NCI-H2081 (cell line): ENCODE data around the gene MRTO4.
"Not testable (repeated sequence)": the region's sequence is repeated elsewhere in the genome, so short reads cannot be mapped to it uniquely, and the experiment has no call there.

ENCODE experiments used
- DNase-seq, 2 experiments: peaks; one replicate each; lab custom pipeline; 2025; lab: John Stamatoyannopoulos, UW

MRTO4 gene

GRCh38 chr1:19251305-19252196, at the start of gene MRTO4, which contains the start of gene EMC1:
MRTO4 (plus strand) TSS chr1:19251805; CDS start chr1:19251836, 31 bp downstream.
EMC1 (minus strand) TSS chr1:19251524; CDS start chr1:19251509, 15 bp downstream.
- DNase-seq = peak; percentile 81 to 87

- DNase-seq = no peak
Measured at GRCh38 chr1:19202396-19202795, 49.2 kb upstream of the MRTO4 start.

GRCh38 chr1:19203440-19203839, 48.2 kb upstream of the MRTO4 start:
- DNase-seq = no peak

- no peak for DNase-seq
Measured at GRCh38 chr1:19204446-19205266, 46.9 kb upstream of the MRTO4 start.

- DNase-seq = no peak
Measured at GRCh38 chr1:19205403-19205802, 46.2 kb upstream of the MRTO4 start.

- no peak for DNase-seq
Measured at GRCh38 chr1:19205845-19206244, 45.8 kb upstream of the MRTO4 start.

GRCh38 chr1:19206947-19207346, 44.7 kb upstream of the MRTO4 start:
- no peak for DNase-seq

GRCh38 chr1:19208710-19209438, 42.7 kb upstream of the MRTO4 start:
- DNase-seq = no peak

GRCh38 chr1:19209439-19209989, 42.1 kb upstream of the MRTO4 start:
- DNase-seq = peak in 1 of 2 experiments; percentile 21

- DNase-seq = peak; percentile 95 to 97
Measured at GRCh38 chr1:19209990-19210771, 41.4 kb upstream of the MRTO4 start, which contains the start of gene UBR4. UBR4 (minus strand) TSS chr1:19210266; CDS start chr1:19210248, 18 bp downstream.

- DNase-seq = no peak
Measured at GRCh38 chr1:19210772-19211549, 40.6 kb upstream of the MRTO4 start.

- DNase-seq = no peak
Measured at GRCh38 chr1:19212167-19212566, 39.4 kb upstream of the MRTO4 start.

GRCh38 chr1:19213580-19213979, 38.0 kb upstream of the MRTO4 start:
- DNase-seq = no peak

- not testable (repeated sequence) for DNase-seq
Measured at GRCh38 chr1:19216585-19216984, 35.0 kb upstream of the MRTO4 start.

GRCh38 chr1:19219451-19219850, 32.2 kb upstream of the MRTO4 start:
- no peak for DNase-seq

- no peak for DNase-seq
Measured at GRCh38 chr1:19220080-19220846, 31.3 kb upstream of the MRTO4 start.

GRCh38 chr1:19220991-19221390, 30.6 kb upstream of the MRTO4 start:
- DNase-seq = peak in 1 of 2 experiments; percentile 18

- DNase-seq = no peak
Measured at GRCh38 chr1:19222573-19222972, 29.0 kb upstream of the MRTO4 start.
